ENCODE data around the gene DLG4.

DNA sequence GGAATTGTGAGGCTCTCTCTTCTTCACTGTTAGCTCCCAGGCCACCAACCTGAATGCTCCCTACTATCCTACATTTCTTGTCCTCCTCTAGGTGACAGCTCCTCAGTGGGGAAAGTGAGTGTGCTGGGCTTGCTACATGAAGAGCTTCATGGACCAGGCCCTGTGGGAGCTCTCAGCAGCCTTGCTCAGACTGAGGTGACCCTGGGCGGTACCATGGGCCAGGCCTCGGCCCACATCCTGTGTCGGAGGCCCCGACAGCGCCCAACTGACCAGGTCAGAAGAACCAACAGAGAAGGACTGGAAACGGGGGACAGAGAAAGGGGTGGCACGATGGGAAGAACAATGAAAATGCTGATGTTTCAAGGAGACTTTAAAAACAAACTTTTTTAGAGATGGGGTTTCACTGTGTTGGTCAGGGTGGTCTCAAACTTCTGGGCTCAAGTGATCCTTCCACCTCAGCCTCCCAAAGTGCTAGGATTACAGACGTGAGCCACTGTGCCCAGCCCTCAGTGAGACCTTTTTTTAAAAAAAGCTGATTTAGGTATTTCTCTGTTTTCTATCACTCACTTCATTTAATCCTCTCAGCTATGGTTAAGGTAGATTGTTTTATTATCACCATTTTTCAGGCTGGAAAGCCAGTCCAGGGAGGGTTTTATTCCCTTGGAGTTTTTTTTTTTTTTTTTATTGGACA, 37.3 kb upstream of the DLG4 start:
- TF ChIP-seq EZH2 (IDR thresholded peaks at IDR 0.05; ENCODE audit: borderline replicate concordance, low read length), result no peak
- TF ChIP-seq, protein P1, sequence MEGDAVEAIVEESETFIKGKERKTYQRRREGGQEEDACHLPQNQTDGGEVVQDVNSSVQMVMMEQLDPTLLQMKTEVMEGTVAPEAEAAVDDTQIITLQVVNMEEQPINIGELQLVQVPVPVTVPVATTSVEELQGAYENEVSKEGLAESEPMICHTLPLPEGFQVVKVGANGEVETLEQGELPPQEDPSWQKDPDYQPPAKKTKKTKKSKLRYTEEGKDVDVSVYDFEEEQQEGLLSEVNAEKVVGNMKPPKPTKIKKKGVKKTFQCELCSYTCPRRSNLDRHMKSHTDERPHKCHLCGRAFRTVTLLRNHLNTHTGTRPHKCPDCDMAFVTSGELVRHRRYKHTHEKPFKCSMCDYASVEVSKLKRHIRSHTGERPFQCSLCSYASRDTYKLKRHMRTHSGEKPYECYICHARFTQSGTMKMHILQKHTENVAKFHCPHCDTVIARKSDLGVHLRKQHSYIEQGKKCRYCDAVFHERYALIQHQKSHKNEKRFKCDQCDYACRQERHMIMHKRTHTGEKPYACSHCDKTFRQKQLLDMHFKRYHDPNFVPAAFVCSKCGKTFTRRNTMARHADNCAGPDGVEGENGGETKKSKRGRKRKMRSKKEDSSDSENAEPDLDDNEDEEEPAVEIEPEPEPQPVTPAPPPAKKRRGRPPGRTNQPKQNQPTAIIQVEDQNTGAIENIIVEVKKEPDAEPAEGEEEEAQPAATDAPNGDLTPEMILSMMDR (IDR thresholded peaks at IDR 0.05; ENCODE audit: low read length), result no peak

All from OCI-LY1 (cell line).